HepG2 (cell line): ENCODE data around the gene ZNF844. TPM values are rescaled to one million over a fixed set of nuclear protein-coding genes. Genes with fewer than 3 reads are reported as not detected.

Experiments used
- BRCA1 ChIP-seq: sonication (generic); formaldehyde crosslinking; IDR thresholded peaks from 2 replicates; pipeline ENCODE4 v1.4.0; 2020; ENCODE audit warnings: missing genetic modification reagents
- EEA1 ChIP-seq: sonication (generic); formaldehyde crosslinking; IDR thresholded peaks from 2 replicates; pipeline ENCODE4 v1.5.1; 2020; ENCODE audit warnings: mild to moderate bottlenecking, missing genetic modification reagents, borderline replicate concordance
- ELF3 ChIP-seq: IDR thresholded peaks from 2 replicates; pipeline ENCODE4 v1.6.1; 2016; ENCODE audit warnings: missing genetic modification reagents, missing compliant biosample characterization
- HIVEP1 ChIP-seq: sonication (generic); formaldehyde crosslinking; IDR thresholded peaks from 2 replicates; pipeline ENCODE4 v1.4.0; 2020; ENCODE audit warnings: mild to moderate bottlenecking, missing genetic modification reagents
- KLF13 ChIP-seq: sonication (generic); formaldehyde crosslinking; IDR thresholded peaks from 2 replicates; pipeline ENCODE4 v1.4.0; 2020; ENCODE audit warnings: mild to moderate bottlenecking, missing genetic modification reagents
- NPAS2 ChIP-seq: sonication (generic); formaldehyde crosslinking; IDR thresholded peaks from 2 replicates; pipeline ENCODE4 v1.8.0; 2022; ENCODE audit warnings: mild to moderate bottlenecking, missing genetic modification reagents, borderline replicate concordance
- PHF8 ChIP-seq: sonication (generic); formaldehyde crosslinking; IDR thresholded peaks from 2 replicates; pipeline ENCODE4 v1.5.0; 2020; ENCODE audit warnings: missing genetic modification reagents
- SMAD1 ChIP-seq: sonication (generic); formaldehyde crosslinking; IDR thresholded peaks from 2 replicates; pipeline ENCODE4 v1.4.0; 2020; ENCODE audit warnings: missing genetic modification reagents, low read depth, mild to moderate bottlenecking, borderline replicate concordance
- SUZ12 ChIP-seq: fragments of 150-350 bp; IDR thresholded peaks from 2 replicates; pipeline ENCODE4 v1.6.1; 2014; ENCODE audit warnings: low read depth, low read length
- TBX3 ChIP-seq: fragments of 450-650 bp; IDR thresholded peaks from 2 replicates; pipeline ENCODE4 v1.6.1; 2017; ENCODE audit warnings: antibody characterized with exemption, mild to moderate bottlenecking, inconsistent platforms, borderline replicate concordance
- TEAD3 ChIP-seq: optimal IDR thresholded peaks from 2 replicates; pipeline ENCODE3; 2016; ENCODE audit warnings: borderline replicate concordance
- ZNF101 ChIP-seq: sonication (generic); formaldehyde crosslinking; IDR thresholded peaks from 2 replicates; pipeline ENCODE4 v1.4.0; 2020; ENCODE audit warnings: mild to moderate bottlenecking, low read depth, missing genetic modification reagents, borderline replicate concordance
- ZNF562 ChIP-seq: sonication (generic); formaldehyde crosslinking; IDR thresholded peaks from 2 replicates; pipeline ENCODE4 v1.8.0; 2022; ENCODE audit warnings: missing genetic modification reagents, borderline replicate concordance
- ZNF569 ChIP-seq: sonication (generic); formaldehyde crosslinking; IDR thresholded peaks from 2 replicates; pipeline ENCODE4 v1.5.0; 2020; ENCODE audit warnings: mild to moderate bottlenecking, missing genetic modification reagents, moderate library complexity, borderline replicate concordance
- ZNF589 ChIP-seq: sonication (generic); formaldehyde crosslinking; conservative IDR thresholded peaks from 2 replicates; pipeline ENCODE4 v1.8.0; 2022; ENCODE audit warnings: mild to moderate bottlenecking, moderate library complexity, missing genetic modification reagents
- ZNF614 ChIP-seq: IDR thresholded peaks from 2 replicates; pipeline ENCODE4 v1.6.1; 2018; ENCODE audit warnings: missing biosample characterization, missing genetic modification reagents, inconsistent platforms, borderline replicate concordance
- ZNF780A ChIP-seq: sonication (generic); formaldehyde crosslinking; IDR thresholded peaks from 2 replicates; pipeline ENCODE4 v1.8.0; 2022; ENCODE audit warnings: mild to moderate bottlenecking, missing genetic modification reagents, moderate library complexity
- polyA plus RNA-seq, 8 experiments: library from polyadenylated mRNA; depleted of rRNA in 3 of 8; stranded (reverse) in 7 of 8; unstranded in 1 of 8; fragments of >200 nt; fragmentation: Illumina TruSeq in 4 of 8; extraction: Trizol in 4 of 8; gene quantifications; 2 replicates each; pipeline versions ENCODE4 v1.2.1 to v1.2.3, GENCODE V29; 2011 to 2016; ENCODE audit warnings: low read depth in 4 of 8, missing spikeins in 1 of 8, mixed read lengths in 1 of 8; ENCODE audit not compliant: insufficient read depth in 1 of 8
- total RNA-seq, 5 experiments: library from RNA; depleted of rRNA; stranded (reverse); fragments of >200 nt; fragmentation: Illumina TruSeq; extraction: Trizol; gene quantifications; 2 replicates each; pipeline ENCODE4 v1.2.3, GENCODE V29; 2016; ENCODE audit warnings: low read depth in 1 of 5
- TF ChIP-seq, protein P1 (sequence below): sonication (generic); formaldehyde crosslinking; IDR thresholded peaks from 2 replicates; pipeline ENCODE4 v1.4.0; 2020; ENCODE audit warnings: mild to moderate bottlenecking, low read depth, missing genetic modification reagents
- TF ChIP-seq, protein P2 (sequence below): sonication (generic); formaldehyde crosslinking; IDR thresholded peaks from 2 replicates; pipeline ENCODE4 v1.5.1; 2020; ENCODE audit warnings: mild to moderate bottlenecking, missing genetic modification reagents, moderate library complexity
- TF ChIP-seq, protein P3 (sequence below): sonication (generic); formaldehyde crosslinking; IDR thresholded peaks from 2 replicates; pipeline ENCODE4 v1.4.0; 2020; ENCODE audit warnings: missing genetic modification reagents, borderline replicate concordance
- TF ChIP-seq, protein P4 (sequence below): sonication (generic); formaldehyde crosslinking; IDR thresholded peaks from 2 replicates; pipeline ENCODE4 v1.8.1; 2023; ENCODE audit warnings: mild to moderate bottlenecking, missing genetic modification reagents

The ZNF844 gene
- total and polyA plus RNA-seq, 2 of the 13 experiments (the other 11 are each of a cell fraction or from before 2014, with no cell fraction given) = 1.0 to 3.2 TPM

DNA sequence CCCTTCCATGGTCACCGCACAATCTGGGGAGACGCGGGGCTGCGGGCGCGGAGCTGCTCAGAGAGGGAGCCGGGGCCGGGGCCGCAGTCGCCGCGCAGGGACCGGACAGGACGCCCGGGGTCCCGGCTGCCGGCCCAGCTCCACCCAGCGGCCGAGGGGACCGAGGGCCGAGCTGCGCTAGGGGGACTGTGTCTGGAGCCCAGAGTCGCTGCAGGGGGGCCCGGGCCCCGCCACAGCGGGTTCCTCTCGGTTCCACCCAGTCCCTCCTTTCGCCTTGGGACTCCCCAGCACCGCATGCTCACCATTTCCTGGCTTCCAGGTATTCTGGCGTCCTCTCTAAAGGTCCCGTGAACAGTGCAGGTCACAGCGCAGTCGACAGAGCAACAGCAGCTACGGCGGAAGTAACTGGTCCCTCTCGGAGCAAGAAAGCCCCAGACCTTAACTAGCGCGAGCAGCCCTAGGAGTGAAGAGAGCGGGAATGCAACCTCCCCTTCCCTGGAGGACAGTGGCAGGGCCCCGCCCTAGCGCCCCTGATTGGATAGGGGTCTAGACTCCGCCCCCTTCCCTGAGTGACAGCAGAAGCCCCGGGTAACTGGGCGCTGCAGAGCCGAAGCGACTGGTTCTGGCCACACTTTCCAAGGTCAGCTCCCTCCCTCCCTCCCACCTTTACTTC is 11.9 kb upstream of the ZNF844 start, which contains the start of gene ZNF878 (continued):
- TF ChIP-seq HIVEP1 (CRISPR knock-in tag) (0 out of 2 replicates have a peak, but pooled peaks have one; percentile 43), NPAS2 (CRISPR knock-in tag) (no peak), TBX3 (no peak), SUZ12 (no peak), KLF13 (no peak), ZNF589 (CRISPR knock-in tag) (0 out of 2 replicates have a peak, but pooled peaks have one; percentile 81), ELF3 (CRISPR knock-in tag) (peak; percentile 92), BRCA1 (peak; percentile 57; the same call in 1 of the 2 replicates), ZNF780A (CRISPR knock-in tag) (no peak), ZNF614 (peak; percentile 86), PHF8 (peak; percentile 78), TEAD3 (peak; percentile 75), ZNF562 (CRISPR knock-in tag) (no peak), ZNF101 (CRISPR knock-in tag) (no peak), ZNF569 (CRISPR knock-in tag) (0 out of 2 replicates have a peak, but pooled peaks have one; percentile 51), EEA1 (peak; percentile 62; the same call in 1 of the 2 replicates), SMAD1 (CRISPR knock-in tag) (peak; percentile 54; the same call in 1 of the 2 replicates)
- TF ChIP-seq, protein P1, sequence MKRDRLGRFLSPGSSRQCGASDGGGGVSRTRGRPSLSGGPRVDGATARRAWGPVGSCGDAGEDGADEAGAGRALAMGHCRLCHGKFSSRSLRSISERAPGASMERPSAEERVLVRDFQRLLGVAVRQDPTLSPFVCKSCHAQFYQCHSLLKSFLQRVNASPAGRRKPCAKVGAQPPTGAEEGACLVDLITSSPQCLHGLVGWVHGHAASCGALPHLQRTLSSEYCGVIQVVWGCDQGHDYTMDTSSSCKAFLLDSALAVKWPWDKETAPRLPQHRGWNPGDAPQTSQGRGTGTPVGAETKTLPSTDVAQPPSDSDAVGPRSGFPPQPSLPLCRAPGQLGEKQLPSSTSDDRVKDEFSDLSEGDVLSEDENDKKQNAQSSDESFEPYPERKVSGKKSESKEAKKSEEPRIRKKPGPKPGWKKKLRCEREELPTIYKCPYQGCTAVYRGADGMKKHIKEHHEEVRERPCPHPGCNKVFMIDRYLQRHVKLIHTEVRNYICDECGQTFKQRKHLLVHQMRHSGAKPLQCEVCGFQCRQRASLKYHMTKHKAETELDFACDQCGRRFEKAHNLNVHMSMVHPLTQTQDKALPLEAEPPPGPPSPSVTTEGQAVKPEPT (CRISPR knock-in tag) = peak; percentile 89
- TF ChIP-seq, protein P2, sequence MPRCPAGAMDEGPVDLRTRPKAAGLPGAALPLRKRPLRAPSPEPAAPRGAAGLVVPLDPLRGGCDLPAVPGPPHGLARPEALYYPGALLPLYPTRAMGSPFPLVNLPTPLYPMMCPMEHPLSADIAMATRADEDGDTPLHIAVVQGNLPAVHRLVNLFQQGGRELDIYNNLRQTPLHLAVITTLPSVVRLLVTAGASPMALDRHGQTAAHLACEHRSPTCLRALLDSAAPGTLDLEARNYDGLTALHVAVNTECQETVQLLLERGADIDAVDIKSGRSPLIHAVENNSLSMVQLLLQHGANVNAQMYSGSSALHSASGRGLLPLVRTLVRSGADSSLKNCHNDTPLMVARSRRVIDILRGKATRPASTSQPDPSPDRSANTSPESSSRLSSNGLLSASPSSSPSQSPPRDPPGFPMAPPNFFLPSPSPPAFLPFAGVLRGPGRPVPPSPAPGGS (CRISPR knock-in tag) = peak; percentile 36; the same call in 1 of the 2 replicates
- TF ChIP-seq, protein P3, sequence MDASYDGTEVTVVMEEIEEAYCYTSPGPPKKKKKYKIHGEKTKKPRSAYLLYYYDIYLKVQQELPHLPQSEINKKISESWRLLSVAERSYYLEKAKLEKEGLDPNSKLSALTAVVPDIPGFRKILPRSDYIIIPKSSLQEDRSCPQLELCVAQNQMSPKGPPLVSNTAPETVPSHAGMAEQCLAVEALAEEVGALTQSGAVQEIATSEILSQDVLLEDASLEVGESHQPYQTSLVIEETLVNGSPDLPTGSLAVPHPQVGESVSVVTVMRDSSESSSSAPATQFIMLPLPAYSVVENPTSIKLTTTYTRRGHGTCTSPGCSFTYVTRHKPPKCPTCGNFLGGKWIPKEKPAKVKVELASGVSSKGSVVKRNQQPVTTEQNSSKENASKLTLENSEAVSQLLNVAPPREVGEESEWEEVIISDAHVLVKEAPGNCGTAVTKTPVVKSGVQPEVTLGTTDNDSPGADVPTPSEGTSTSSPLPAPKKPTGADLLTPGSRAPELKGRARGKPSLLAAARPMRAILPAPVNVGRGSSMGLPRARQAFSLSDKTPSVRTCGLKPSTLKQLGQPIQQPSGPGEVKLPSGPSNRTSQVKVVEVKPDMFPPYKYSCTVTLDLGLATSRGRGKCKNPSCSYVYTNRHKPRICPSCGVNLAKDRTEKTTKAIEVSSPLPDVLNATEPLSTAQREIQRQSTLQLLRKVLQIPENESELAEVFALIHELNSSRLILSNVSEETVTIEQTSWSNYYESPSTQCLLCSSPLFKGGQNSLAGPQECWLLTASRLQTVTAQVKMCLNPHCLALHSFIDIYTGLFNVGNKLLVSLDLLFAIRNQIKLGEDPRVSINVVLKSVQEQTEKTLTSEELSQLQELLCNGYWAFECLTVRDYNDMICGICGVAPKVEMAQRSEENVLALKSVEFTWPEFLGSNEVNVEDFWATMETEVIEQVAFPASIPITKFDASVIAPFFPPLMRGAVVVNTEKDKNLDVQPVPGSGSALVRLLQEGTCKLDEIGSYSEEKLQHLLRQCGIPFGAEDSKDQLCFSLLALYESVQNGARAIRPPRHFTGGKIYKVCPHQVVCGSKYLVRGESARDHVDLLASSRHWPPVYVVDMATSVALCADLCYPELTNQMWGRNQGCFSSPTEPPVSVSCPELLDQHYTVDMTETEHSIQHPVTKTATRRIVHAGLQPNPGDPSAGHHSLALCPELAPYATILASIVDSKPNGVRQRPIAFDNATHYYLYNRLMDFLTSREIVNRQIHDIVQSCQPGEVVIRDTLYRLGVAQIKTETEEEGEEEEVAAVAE = peak; percentile 69; the same call in 1 of the 2 replicates
- TF ChIP-seq, protein P4, sequence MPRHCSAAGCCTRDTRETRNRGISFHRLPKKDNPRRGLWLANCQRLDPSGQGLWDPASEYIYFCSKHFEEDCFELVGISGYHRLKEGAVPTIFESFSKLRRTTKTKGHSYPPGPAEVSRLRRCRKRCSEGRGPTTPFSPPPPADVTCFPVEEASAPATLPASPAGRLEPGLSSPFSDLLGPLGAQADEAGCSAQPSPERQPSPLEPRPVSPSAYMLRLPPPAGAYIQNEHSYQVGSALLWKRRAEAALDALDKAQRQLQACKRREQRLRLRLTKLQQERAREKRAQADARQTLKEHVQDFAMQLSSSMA = peak; percentile 71; the same call in 1 of the 2 replicates
